Measurements from ENCODE around the gene DEFB113.

Gene DEFB113

DNA sequence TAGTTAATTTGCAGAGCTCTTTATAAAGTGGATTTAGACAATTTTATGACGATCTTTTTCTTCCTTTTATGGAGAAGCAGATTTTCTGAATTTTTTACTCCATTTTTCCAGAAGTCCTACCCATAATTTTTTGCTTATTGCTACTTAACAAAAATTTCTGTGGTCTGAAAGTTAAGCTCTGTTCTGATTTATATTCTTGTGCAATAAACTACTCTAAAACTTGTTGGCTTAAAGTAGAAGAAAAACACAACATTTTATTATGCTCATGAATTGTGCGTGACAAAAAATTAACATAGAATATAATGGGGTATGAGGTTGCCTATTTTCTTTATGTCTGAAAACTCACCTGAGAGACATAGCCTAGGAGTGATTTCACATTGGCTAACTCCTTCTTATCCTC, 2.6 kb downstream of the DEFB113 start:
- no peak for DNase-seq (ENCODE audit: extremely low read depth, insufficient read length)
- Histone ChIP-seq H3K36me3 (ENCODE audit: control insufficient read depth, insufficient read depth, low read length) (no peaks in the 10 kb centered on the region), H3K27me3 (replicated peaks; ENCODE audit: control insufficient read depth, insufficient read depth, low read length) (no peaks in the 10 kb centered on the region), H3K4me3 (replicated peaks; ENCODE audit: low read depth, low read length) (no peak overlapping the region)
- TF ChIP-seq, protein P1, sequence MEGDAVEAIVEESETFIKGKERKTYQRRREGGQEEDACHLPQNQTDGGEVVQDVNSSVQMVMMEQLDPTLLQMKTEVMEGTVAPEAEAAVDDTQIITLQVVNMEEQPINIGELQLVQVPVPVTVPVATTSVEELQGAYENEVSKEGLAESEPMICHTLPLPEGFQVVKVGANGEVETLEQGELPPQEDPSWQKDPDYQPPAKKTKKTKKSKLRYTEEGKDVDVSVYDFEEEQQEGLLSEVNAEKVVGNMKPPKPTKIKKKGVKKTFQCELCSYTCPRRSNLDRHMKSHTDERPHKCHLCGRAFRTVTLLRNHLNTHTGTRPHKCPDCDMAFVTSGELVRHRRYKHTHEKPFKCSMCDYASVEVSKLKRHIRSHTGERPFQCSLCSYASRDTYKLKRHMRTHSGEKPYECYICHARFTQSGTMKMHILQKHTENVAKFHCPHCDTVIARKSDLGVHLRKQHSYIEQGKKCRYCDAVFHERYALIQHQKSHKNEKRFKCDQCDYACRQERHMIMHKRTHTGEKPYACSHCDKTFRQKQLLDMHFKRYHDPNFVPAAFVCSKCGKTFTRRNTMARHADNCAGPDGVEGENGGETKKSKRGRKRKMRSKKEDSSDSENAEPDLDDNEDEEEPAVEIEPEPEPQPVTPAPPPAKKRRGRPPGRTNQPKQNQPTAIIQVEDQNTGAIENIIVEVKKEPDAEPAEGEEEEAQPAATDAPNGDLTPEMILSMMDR (IDR thresholded peaks at IDR 0.05; ENCODE audit: insufficient read depth, low read length, poor library complexity, severe bottlenecking), result no peak

DNA sequence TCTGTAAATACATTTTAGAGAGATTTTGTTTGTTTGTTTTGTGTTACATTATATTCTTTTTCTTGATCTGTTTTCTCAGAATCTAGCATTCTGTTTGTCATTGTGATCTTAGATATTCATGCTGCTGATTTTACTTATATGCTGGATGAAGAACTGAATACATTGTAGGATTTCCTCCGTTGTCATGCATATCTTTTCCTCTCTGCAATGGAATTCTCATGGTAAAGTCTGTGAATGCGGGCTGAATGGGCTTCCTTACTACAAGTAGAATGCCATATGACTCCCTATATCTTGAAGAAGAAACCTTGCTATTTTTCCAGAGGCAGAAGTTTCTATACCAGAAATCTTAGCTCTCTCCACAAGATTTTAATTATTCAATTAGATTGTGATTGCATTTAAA, 3.1 kb downstream of the DEFB113 start:
- TF ChIP-seq, protein P1 (IDR thresholded peaks at IDR 0.05; ENCODE audit: insufficient read depth, low read length, poor library complexity, severe bottlenecking), result no peak
- DNase-seq (ENCODE audit: extremely low read depth, insufficient read length), result no peak
- Histone ChIP-seq H3K27me3 (replicated peaks; ENCODE audit: control insufficient read depth, insufficient read depth, low read length) (no peaks in the 10 kb centered on the region), H3K36me3 (ENCODE audit: control insufficient read depth, insufficient read depth, low read length) (no peaks in the 10 kb centered on the region), H3K4me3 (replicated peaks; ENCODE audit: low read depth, low read length) (no peak overlapping the region)

- TF ChIP-seq, protein P1 (IDR thresholded peaks at IDR 0.05; ENCODE audit: insufficient read depth, low read length, poor library complexity, severe bottlenecking), result no peak
- no peak for DNase-seq (ENCODE audit: extremely low read depth, insufficient read length)
- no peak within 1 kb of the TSS for H3K4me3 ChIP-seq (replicated peaks; ENCODE audit: low read depth, low read length)
- no peaks in the 10 kb centered on the region for H3K27me3 ChIP-seq (replicated peaks; ENCODE audit: control insufficient read depth, insufficient read depth, low read length)
- H3K36me3 ChIP-seq (ENCODE audit: control insufficient read depth, insufficient read depth, low read length), result no peaks in the 10 kb centered on the region
Measured at GRCh38 chr6:49964064-49964463, 5.4 kb downstream of the DEFB113 start, which contains the start of gene DEFB114. DEFB114 (minus strand) TSS chr6:49964164; CDS start chr6:49964105, 59 bp downstream.

- Histone ChIP-seq H3K27me3 (replicated peaks; ENCODE audit: control insufficient read depth, insufficient read depth, low read length) (no peaks in the 10 kb centered on the region), H3K4me3 (replicated peaks; ENCODE audit: low read depth, low read length) (no peak overlapping the region), H3K36me3 (ENCODE audit: control insufficient read depth, insufficient read depth, low read length) (no peaks in the 10 kb centered on the region)
- TF ChIP-seq, protein P1 (IDR thresholded peaks at IDR 0.05; ENCODE audit: insufficient read depth, low read length, poor library complexity, severe bottlenecking), result no peak
- DNase-seq (ENCODE audit: extremely low read depth, insufficient read length), result no peak
Measured at GRCh38 chr6:49958180-49958579, 11.2 kb downstream of the DEFB113 start.

DNA sequence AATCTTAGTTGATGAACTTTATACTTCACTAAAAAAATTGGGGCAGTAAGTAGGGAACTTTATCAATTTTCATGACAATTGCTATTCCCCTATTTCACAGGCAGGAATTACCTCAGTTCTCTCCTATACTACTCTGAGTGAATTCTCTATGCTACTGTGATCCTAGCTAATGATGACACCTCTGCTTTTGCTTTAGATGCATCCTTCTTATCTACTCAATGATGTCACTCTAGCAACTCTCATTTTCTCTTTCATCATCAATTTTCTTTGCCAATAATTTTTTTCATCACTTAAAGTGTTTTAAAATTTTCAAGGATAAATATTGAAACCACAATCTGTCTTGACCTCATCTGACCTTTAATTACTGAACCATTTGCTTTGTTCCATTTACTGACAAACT, 13.6 kb downstream of the DEFB113 start:
- H3K4me3 ChIP-seq (replicated peaks; ENCODE audit: low read depth, low read length), result no peak overlapping the region
- no peaks in the 10 kb centered on the region for H3K27me3 ChIP-seq (replicated peaks; ENCODE audit: control insufficient read depth, insufficient read depth, low read length)
- no peak for DNase-seq (ENCODE audit: extremely low read depth, insufficient read length)
- H3K36me3 ChIP-seq (ENCODE audit: control insufficient read depth, insufficient read depth, low read length), result no peaks in the 10 kb centered on the region
- TF ChIP-seq, protein P1 (IDR thresholded peaks at IDR 0.05; ENCODE audit: insufficient read depth, low read length, poor library complexity, severe bottlenecking), result no peak

GRCh38 chr6:49951926-49952325, 17.5 kb downstream of the DEFB113 start:
- no peak overlapping the region for H3K4me3 ChIP-seq (replicated peaks; ENCODE audit: low read depth, low read length)
- H3K27me3 ChIP-seq (replicated peaks; ENCODE audit: control insufficient read depth, insufficient read depth, low read length), result no peaks in the 10 kb centered on the region
- TF ChIP-seq, protein P1 (IDR thresholded peaks at IDR 0.05; ENCODE audit: insufficient read depth, low read length, poor library complexity, severe bottlenecking), result no peak
- no peaks in the 10 kb centered on the region for H3K36me3 ChIP-seq (ENCODE audit: control insufficient read depth, insufficient read depth, low read length)
- DNase-seq (ENCODE audit: extremely low read depth, insufficient read length), result no peak
